ENCODE measurements around the gene FNTB.
"Not testable (repeated sequence)": the region's sequence is repeated elsewhere in the genome, so short reads cannot be mapped to it uniquely, and the experiment has no call there.

FNTB gene

DNA sequence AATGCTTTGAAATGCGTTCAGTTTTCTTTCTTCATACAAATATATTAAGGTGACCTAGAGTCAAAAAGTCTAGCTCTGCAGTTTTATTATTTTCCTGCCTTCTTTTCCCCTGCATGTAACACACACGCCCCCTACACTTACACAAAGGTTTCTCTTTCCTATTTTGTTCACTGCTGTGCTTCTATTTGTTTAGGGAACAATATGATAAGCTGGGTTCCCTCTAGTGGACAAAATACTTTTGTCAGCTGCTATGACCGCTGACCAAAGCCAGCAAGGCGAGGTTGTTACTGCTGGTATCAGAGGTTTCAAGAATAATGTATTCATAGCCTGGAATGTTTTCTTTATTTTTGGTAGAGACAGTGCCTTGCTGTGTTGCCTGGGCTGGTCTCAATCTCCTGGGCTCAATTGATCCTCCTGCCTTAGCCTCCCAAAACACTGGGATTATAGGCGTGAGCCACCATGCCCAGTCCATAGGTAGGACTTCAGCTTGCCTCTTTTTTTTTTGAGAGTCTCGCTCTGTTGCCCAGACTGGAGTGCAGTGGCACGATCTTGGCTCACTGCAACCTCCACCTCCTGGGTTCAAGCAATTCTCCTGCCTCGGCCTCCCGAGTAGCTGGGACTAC lies 33.4 kb downstream of the FNTB start:
- no peak for DNase-seq

DNA sequence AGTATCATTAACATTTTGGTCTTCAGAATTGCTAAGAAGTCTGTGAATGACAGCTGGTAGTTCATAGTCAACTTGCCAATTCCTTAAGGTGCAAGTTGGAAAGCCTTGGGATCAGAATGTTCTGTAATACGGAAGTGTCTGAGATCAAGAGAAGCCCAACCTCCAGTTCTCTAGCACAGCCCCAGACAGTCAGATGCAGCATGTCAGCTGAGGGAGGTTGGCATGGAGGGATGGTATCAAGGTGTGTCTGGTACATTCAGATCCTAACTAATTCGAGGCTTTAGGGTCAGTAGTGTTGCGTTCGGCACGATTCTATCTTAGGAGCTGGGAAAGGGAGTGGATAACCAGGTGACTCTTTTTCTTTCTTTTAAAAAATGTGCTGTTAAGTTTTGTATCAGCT lies 38.3 kb downstream of the FNTB start:
- no peak for DNase-seq

DNA sequence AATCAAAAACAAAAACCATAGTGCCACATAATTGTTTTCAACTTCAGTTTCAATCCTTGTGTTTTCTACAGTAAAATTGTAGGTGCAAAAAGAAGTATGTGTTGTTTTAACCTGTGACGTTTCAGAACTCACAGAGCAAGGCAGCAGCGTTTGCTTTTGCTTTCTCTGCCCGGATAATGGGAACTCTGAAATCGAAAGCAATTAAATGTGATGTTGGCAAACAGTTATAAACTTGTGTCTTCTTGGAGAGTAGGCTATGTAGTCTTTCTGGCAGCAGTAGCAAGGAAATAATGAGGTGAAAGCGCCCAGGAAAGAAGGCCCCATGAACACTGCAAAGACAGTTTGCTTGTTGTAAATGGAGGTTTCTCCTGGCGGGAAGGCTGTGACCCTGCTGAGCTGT lies 39.1 kb downstream of the FNTB start:
- DNase-seq, result no peak

DNA sequence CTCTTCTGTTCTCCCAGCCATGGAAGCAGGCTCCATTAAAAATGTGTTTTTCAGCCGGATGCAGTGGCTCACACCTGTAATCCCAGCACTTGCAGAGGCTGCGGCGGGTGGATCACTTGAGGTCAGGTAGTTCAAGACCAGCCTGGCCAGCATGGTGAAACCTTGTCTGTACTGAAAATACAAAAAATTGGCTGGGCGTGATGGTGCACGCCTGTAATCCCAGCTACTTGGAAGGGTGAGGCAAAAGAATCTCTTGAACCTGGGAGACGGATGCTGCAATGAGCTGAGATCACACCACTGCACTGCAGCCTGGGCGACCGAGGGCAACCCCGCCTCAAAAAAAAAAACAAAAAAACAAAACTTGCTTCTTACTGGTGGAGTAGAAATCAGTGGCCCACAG lies 39.8 kb downstream of the FNTB start:
- no peak for DNase-seq

DNA sequence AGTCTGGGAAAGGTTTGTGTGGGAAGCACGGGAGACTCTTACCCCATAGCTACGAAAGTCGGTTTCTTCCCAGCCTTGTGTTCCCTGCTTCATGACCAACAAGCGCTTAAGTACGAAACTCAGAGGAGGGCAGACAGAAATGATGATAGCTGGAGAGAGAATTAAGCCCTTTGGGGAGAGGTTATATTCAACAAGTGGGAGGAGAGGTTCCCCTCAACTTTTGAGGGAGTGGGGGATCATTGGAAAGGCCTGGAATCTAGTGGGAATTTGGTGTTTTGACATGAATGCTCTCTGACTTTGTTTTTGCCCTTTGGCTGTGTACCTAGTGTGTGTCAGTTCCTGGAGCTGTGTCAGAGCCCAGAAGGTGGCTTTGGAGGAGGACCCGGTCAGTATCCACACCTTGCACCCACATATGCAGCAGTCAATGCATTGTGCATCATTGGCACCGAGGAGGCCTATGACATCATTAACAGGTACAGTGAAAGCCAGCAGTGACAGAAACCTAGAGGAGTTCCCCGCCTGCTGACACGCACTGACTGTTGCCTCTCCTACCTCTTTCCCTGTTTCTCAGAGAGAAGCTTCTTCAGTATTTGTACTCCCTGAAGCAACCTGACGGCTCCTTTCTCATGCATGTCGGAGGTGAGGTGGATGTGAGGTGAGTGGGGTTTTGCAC lies 40.6 kb downstream of the FNTB start:
- no peak for DNase-seq

DNA sequence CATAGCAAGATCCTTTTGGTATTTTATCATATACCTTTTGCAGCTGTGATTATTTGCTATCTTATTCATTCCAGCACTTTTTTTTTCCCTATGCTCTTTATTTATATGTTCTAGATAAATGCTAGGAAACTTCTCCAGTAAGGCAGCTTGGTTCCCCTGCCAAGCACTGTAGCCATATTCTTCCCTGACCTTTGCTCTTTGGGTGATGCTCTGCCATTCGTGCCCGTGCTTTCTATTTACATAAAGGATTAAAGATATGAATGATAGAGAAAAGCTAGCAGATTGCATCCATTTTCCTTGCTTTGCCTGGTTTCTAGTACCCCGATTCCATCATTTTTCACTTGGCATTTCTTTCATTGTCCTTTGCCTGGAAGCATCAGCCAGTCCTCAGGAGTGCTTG lies 42.2 kb downstream of the FNTB start:
- DNase-seq, result no peak

DNA sequence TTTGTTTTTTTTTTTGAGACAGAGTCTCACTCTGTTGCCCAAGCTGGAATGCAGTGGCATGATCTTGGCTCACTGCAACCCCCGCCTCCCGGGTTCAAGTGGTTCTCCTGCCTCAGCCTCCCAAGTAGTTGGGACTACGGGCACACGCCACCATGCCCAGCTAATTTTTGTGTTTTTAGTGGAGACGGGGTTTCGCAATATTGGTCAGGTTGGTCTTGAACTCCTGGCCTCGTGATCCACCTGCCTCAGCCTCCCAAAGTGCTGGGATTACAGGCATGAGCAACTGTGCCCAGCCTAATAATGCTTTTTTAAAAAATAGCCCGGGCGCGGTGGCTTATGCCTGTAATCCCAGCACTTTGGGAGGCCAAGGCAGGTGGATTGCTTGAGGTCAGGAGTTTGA lies 44.6 kb downstream of the FNTB start:
- not testable (repeated sequence) for DNase-seq

DNA sequence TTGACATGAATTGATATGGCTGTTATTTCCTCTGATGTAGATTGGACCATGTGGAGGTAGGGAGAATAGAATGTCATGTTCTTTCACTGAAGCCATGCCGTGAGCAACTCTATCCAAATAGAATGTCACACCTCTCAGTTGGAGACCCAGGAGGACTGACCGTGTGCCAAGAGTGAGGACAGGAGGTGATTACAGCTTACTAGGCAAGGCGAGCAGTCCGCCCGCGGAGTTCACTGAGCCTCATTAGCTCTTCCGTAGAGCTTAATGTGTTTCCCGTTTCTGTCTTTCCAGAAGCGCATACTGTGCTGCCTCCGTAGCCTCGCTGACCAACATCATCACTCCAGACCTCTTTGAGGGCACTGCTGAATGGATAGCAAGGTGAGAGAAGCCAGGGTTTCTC lies 45.6 kb downstream of the FNTB start:
- no peak for DNase-seq

DNA sequence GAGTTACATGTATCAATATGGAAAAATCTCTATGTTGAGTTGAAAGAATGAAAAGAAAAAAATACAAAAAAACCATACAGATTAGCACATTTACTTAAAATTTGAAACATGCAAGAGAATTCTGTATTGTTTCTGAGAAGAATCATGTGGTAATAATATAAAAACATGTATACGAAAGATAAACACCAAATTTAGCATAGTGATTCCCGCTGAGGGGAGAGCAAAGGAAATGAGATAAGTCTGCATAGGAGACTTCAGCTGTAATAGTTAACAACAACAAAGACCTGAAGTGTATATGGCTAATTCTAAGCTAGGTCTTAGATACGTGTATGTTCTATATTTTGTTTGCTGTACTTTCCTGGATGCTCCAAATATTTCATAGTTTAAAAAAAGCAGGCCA lies 46.5 kb downstream of the FNTB start:
- no peak for DNase-seq

DNA sequence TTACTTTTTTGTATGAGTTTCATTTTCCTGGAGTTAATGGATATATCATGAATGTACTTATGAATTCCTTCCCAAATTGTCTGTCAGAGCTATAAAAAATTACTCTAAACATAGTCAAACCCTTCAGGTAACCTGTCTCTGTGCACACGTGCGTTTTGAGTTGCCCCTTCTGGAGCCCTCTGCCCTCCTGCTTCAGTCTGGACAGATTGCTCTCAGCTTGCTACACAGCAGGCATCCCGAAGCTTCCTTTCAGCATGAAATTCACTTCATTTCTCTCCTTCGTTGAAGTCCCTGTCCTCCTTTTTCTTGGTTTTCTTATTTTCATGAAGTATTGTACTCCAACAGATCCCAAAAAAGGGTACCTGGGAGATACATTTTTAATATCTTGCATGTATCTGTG lies 47.3 kb downstream of the FNTB start:
- DNase-seq, result no peak

DNA sequence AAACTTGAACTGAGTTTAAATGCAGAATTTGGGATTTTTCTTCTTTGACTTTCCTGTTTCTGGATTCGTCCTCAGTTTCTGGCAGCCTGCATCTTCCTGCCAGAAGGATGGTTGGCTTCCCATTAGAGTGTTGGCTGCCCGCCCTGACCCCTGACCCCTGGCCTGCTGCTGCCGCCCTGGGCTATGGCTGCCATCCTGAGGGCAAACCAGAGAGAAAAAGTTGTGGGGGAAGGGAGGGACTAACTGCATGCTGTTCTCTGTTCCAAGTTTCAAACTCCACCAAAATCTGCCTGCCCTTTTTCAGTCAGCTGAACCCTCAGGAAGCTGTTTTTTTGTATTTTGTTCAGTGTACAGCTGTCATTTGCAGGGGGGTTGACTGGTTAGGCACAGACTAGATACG lies 48.4 kb downstream of the FNTB start:
- DNase-seq, result no peak

DNA sequence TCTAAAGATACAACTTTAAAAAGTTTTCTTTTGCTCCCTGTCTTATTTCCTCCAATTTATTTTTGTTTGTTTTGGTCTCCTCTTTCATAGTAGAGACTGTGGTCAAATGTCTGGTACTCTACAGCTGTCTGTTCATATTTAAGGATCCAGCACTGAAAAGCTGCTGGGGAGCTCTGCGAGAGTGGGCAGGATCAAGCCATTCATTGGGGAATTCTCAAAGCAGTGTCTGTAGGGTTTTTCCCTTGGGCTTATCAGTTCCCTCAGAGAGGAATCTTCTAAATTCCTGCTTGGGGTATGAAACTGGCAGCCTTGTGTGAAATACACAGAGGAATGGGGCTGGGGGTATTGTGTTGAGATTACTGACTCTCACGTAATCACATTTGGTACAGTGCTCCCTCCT lies 52.3 kb downstream of the FNTB start:
- DNase-seq, result no peak

DNA sequence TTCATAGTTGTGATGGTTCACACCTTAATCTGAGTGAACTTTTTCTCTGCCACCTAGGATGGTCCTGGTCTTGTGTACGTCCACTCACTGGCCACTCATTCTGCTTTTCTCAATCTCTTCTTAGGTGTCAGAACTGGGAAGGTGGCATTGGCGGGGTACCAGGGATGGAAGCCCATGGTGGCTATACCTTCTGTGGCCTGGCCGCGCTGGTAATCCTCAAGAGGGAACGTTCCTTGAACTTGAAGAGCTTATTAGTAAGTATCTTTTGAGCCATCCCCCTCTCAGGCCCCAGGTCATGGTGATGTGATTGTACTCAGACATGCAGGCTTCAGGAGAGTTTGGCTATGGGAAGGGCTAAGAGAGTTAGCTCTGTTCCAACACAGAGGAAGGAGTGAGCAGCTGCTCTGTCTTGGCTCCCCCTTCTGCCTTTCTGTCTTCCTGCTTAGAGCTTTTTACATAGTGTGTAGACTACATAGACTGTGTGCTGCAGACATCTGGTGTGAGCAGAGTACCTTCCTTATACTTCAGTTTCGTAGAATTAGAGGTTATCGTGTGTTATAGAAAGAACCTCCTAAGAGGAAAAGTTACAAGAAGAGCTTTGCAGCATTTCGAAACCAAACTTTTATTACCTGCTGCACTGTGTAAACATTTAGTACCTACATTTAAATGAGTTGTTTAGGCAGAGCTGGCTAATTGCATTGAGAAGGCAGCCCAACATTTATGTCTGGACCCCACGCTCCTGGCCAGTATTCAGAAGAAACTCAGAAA lies 54.2 kb downstream of the FNTB start:
- DNase-seq, result no peak

DNA sequence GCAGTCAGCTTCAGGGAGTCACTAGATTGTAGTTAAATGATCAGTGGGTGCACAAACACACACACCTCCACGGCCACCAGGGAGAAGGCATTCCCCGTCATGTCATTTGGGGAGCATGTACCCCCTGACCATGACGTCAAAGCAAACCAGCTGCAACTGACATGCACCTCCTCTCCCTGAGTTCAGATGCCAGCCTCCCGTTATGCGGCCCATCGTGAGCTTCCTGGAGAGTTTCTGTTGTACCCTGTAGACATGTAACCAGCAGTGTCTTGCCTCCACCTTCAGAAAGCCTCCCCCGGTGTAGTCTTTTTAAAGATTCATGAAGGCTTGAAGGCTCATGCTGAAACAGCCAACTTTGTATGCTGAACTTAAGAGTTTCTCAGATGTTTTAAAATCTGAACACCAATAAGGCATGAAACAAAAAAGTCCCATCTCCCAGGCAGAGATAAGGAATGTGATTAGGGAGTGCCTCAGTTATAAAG lies 54.8 kb downstream of the FNTB start:
- DNase-seq, result no peak

DNA sequence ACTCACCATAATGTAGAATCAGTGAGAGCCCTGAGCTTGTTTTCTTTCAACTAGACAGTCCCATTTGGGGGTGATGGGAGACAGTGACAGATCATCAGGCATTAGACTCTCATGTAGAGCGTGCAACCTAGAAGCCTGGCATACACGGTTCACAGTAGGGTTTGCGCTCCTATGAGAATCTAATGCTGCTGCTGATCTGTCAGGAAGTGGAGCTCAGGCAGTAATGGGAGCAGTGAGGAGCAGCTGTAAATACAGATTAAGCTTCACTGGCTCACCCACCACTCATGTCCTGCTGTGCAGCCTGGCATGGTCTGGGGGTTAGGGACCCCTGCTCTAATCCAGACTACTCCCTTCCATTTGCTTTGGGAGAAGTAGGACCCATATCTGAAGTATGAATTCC lies 55.6 kb downstream of the FNTB start:
- no peak for DNase-seq

DNA sequence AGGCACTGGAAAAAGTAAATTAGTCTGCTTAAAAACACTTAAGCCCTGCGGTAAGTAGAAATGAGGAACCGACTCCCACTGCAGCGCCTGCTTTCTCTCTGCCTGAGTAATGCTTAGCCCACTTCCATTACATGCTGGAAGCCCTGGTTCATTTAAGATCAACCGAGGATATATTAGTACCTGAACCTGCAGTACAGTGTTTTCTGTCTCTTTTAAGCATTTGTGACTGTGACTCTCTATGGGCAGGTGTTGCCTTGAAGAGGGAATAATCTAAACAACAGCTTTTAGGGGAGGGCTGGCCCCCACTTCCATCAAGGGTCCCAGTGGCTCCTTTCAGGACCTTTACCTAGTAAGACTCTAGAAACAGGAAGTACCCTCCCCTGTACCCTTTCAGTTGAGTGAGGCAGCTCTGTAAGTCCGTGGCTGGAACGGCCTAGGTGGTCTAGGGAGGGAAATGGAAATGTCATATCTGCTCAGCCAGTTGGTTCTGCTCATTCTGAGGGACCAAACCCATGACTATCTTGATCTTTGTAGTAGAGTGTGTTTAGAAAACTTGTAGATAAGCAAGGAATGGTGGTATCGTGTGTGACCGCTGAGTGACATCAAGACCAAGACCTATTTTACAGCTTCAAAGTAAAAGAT lies 56.2 kb downstream of the FNTB start:
- no peak for DNase-seq

DNA sequence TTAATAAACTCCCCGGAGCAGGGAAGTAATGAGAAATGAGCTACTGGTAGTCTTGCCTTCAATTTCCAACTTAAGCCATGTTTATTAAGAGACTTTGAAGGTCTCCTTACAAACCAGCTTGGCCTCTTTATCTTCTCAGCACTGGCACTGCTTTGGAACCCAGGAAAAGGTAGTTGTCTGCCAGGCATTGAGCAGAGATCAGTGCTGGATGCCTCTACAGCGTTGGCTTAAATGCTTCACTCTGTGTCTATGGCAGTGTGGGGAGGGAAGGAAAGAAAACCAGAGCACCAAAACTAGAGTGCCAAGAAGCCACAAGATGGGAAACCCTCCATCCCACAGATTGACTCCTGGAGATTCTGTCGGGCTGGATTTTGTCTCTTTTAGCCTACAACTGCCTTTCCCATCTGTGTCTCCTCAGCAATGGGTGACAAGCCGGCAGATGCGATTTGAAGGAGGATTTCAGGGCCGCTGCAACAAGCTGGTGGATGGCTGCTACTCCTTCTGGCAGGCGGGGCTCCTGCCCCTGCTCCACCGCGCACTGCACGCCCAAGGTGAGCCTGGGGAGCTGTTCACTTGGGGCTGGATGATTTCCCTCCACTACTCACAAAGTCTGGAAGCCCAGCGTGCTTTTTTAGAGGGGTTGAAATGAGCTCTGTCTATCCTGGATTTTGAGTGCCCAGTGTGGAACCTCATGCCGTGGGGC lies 57.3 kb downstream of the FNTB start:
- DNase-seq, result no peak

DNA sequence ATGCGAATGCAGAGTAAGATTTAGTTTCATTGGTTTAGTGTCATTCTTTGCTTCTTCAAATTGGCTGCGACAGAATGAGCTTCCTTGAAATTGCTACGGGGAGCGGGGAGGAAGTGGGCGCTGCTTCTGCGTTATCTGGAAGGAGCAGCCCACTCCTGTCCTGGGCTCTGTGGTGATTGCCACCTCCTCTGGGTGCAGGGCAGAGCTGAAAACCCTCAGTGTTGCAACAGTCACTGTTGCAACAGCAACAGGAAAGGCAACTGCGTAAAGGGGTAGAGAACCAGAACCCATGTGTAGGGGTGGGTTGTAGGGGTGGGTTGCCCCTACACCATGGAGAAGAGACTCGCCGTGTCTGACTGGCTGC lies 57.9 kb downstream of the FNTB start:
- no peak for DNase-seq

DNA sequence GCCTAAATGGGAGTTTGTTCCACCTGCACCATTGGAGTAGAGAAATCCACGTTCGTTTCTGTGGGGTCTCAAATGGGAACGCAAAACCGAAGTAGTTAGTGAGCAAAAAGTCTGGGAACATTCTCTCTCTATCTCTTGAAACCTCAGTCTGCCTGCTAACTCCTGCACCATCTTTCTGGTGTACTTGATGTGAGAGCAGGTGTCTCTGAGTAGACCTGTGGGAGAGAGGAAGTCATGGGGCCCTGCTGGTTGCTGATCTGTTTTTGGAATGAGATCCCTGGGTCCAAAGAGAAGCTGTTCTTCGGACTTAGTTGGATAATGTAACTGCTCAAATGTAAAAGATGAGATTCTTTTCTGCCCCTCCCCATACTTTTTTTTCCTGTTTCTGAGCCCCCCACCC lies 58.3 kb downstream of the FNTB start:
- no peak for DNase-seq

DNA sequence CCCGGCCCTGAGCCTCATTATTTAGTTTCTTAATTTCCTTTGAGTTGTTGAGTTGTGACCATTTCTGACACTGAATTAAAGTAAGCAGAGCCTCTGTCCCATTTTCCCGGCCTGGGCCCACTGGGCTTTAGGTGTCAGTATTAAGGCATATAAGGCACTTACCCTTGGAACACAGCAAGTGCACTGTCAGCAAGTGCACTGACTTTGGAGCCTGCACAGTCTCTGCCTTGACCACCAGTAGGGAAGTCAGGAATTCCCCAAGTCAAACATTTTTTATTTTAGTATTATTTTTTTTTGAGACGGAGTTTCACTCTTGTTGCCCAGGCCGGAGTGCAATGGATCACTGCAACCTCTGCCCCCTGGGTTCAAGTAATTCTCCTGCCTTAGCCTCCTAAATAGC lies 59.0 kb downstream of the FNTB start:
- DNase-seq, result no peak

DNA sequence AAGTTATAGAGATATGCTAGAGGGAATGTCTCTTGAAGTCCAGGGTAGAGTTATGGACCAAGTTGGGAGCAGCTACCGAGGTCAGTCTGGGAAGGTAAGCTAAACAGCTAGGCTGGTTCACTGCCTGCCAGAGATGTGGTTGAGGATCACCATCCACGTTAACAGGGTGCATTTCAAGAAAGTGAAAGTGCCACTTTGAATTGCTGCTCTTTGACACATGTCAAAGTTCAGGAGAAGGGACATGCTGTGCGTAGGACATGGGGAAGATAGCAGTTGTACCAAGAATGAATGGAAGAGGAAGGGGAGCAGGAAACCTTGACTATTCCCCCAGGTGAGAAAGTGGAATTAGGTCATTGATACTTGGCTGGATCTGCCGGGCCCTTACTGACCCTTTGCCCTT lies 66.1 kb downstream of the FNTB start:
- no peak for DNase-seq

DNA sequence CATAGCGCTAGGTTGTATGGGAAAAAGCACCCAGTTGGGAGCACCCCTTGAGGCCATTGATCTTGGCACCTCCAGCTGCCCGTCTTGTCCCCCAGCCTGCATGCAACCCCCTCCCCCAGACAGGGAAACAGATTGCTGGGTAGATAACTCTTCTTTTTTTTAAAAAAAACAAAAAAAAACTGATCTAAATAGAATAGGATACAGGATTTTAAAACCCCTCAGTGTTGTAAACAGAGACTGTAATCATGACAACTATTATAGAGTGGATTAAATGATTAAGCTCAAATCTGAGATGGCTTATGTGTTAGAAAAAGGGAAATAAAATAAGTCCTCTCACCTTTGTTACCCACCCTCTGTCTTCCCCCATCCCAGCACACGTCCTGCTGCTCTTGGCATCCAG lies 66.8 kb downstream of the FNTB start:
- DNase-seq, result no peak

DNA sequence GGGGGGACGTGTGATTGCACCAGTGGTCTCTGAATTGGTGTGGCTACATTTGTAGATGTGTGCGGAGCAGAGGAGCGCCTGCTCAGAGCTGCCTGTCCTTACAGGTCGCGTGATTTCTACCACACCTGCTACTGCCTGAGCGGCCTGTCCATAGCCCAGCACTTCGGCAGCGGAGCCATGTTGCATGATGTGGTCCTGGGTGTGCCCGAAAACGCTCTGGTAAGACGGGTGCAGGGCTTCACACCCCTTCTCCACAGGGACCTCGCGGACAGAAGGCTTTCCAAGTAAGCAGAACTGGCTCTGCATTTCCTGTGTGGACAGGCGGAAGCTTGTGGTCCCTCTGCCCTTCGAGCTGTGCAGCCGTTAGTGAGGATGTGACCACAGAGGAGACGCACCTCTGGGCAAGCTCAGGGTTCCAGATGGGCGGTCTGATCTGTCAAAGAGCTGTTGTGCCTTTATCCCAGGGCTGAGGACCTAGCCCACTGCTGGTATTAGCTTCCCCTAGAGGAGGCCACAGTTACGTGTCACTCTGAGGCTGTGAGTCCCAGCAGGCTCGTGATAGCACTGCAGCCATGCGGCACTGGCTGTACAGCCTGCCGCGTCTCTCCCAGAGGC lies 67.9 kb downstream of the FNTB start:
- DNase-seq, result no peak

Data from right hindlimb (tissue), 1 donor.